Hepatocyte (in vitro differentiated cells): ENCODE data around the gene EXOC4.

Experiments used
- CTCF ChIP-seq: fragments of 200-600 bp; sonication (generic); IDR thresholded peaks from 2 replicates; pipeline ENCODE4 v1.5.1; 2016; ENCODE audit warnings: antibody characterized with exemption, mild to moderate bottlenecking; ENCODE audit not compliant: poor library complexity
- EZH2 ChIP-seq: fragments of 200-600 bp; sonication (generic); IDR thresholded peaks from 2 replicates; pipeline ENCODE4 v1.6.1; 2016; ENCODE audit warnings: antibody characterized with exemption, mild to moderate bottlenecking, borderline replicate concordance

- TF ChIP-seq CTCF (no peak), EZH2 (no peak)
Measured at GRCh38 chr7:133591704-133592340, 338.9 kb downstream of the EXOC4 start.
